Fibroblast of skin of right quadriceps (primary cell): Measurements from ENCODE around the gene GLMN.
"Not testable (repeated sequence)": the region's sequence is repeated elsewhere in the genome, so short reads cannot be mapped to it uniquely, and the experiment has no call there.

Experiments
- DNase-seq: peaks from one replicate; pipeline ENCODE4 v3.0.0-alpha.2; 2013

The GLMN gene

GRCh38 chr1:92299477-92300150 lies 827 bp upstream of the GLMN start:
- no peak for DNase-seq

- no peak for DNase-seq
Observed at GRCh38 chr1:92298213-92298572, 594 bp downstream of the GLMN start.

- DNase-seq, result peak; percentile 61
Observed at GRCh38 chr1:92291372-92291999, 7.3 kb downstream of the GLMN start.

- not testable (repeated sequence) for DNase-seq
Observed at GRCh38 chr1:92281411-92281810, 17.4 kb downstream of the GLMN start.

GRCh38 chr1:92279781-92280180 lies 19.0 kb downstream of the GLMN start:
- DNase-seq, result not testable (repeated sequence)

- DNase-seq, result peak; percentile 82
Observed at GRCh38 chr1:92277105-92277723, 21.6 kb downstream of the GLMN start.

- no peak for DNase-seq
Observed at GRCh38 chr1:92276082-92276481, 22.7 kb downstream of the GLMN start.

- peak; percentile 21 for DNase-seq
Observed at GRCh38 chr1:92274939-92275338, 23.8 kb downstream of the GLMN start.

GRCh38 chr1:92273039-92273438 lies 25.7 kb downstream of the GLMN start:
- DNase-seq, result no peak

- DNase-seq, result no peak
Observed at GRCh38 chr1:92262516-92262915, 36.3 kb downstream of the GLMN start.

GRCh38 chr1:92259350-92259749 lies 39.4 kb downstream of the GLMN start:
- no peak for DNase-seq

- DNase-seq, result not testable (repeated sequence)
Observed at GRCh38 chr1:92254714-92255113, 44.1 kb downstream of the GLMN start.

GRCh38 chr1:92244376-92244775 lies 54.4 kb downstream of the GLMN start:
- no peak for DNase-seq

GRCh38 chr1:92240034-92240433 lies 58.8 kb downstream of the GLMN start:
- no peak for DNase-seq

- no peak for DNase-seq
Observed at GRCh38 chr1:92230736-92231135, 68.1 kb downstream of the GLMN start.

GRCh38 chr1:92228401-92228800 lies 70.4 kb downstream of the GLMN start:
- no peak for DNase-seq

GRCh38 chr1:92219028-92219427 lies 79.8 kb downstream of the GLMN start:
- DNase-seq, result no peak

- no peak for DNase-seq
Observed at GRCh38 chr1:92218559-92218958, 80.2 kb downstream of the GLMN start.

GRCh38 chr1:92217721-92218120 lies 81.1 kb downstream of the GLMN start, which contains the start of gene C1orf146:
Gene C1orf146, plus strand, starts transcription at chr1:92217915. Its CDS starts 13,506 bp downstream, at chr1:92231421.
- DNase-seq, result no peak

- peak; percentile 44 for DNase-seq
Observed at GRCh38 chr1:92211166-92211565, 87.6 kb downstream of the GLMN start.

GRCh38 chr1:92210701-92211100 lies 88.1 kb downstream of the GLMN start:
- DNase-seq, result peak; percentile 5

GRCh38 chr1:92203105-92203504 lies 95.7 kb downstream of the GLMN start:
- DNase-seq, result no peak

GRCh38 chr1:92201973-92202372 lies 96.8 kb downstream of the GLMN start:
- no peak for DNase-seq
